Fibroblast of lung (primary cell): ENCODE results near the gene KNDC1. TPM values are rescaled to one million over a fixed set of nuclear protein-coding genes. Genes with fewer than 3 reads are reported as not detected.

ENCODE experiments used
- DNase-seq, 2 donors: peaks; one replicate each; pipeline versions ENCODE4 v3.0.0 to v3.0.0-alpha.2; 2010; ENCODE audit warnings: low read depth in 2 of 2
- H2AFZ ChIP-seq: 2 replicates; pipeline ENCODE4 v1.5.1; 2012; ENCODE audit warnings: low read length, control low read depth, inconsistent platforms
- H3K27ac ChIP-seq: 2 replicates; pipeline ENCODE4 v1.5.1; 2011; ENCODE audit warnings: low read length, control low read depth; ENCODE audit not compliant: insufficient read depth
- H3K27me3 ChIP-seq: 2 replicates; pipeline ENCODE4 v1.5.1; 2011; ENCODE audit warnings: mild to moderate bottlenecking, low read length; ENCODE audit not compliant: control insufficient read depth, insufficient read depth
- H3K36me3 ChIP-seq: 2 replicates; pipeline ENCODE4 v1.5.1; 2011; ENCODE audit warnings: low read length; ENCODE audit not compliant: control insufficient read depth, insufficient read depth
- H3K4me1 ChIP-seq: 2 replicates; pipeline ENCODE4 v1.5.1; 2011; ENCODE audit warnings: low read length; ENCODE audit not compliant: control insufficient read depth, insufficient read depth; ENCODE audit errors: extremely low read depth
- H3K4me2 ChIP-seq: 2 replicates; pipeline ENCODE4 v1.5.1; 2011; ENCODE audit warnings: low read length, control low read depth; ENCODE audit not compliant: insufficient read depth; ENCODE audit errors: extremely low read depth
- H3K4me3 ChIP-seq, 4 experiments: fragments of 200-600 bp in 1 of 4; sonication (generic) in 1 of 4; replicated peaks in 1 of 4; 2 replicates each; pipeline ENCODE4 v1.5.1; 2011 to 2016; ENCODE audit warnings: low read length in 4 of 4, low read depth in 3 of 4, mild to moderate bottlenecking in 3 of 4, control low read depth in 2 of 4, inconsistent platforms in 1 of 4, mixed read lengths in 1 of 4; ENCODE audit not compliant: insufficient read depth in 1 of 4; ENCODE audit errors: control extremely low read depth in 1 of 4
- H3K79me2 ChIP-seq: 2 replicates; pipeline ENCODE4 v1.5.1; 2012; ENCODE audit warnings: mild to moderate bottlenecking, low read length, inconsistent platforms; ENCODE audit not compliant: control insufficient read depth, insufficient read depth
- H3K9ac ChIP-seq: 2 replicates; pipeline ENCODE4 v1.5.1; 2011; ENCODE audit warnings: mild to moderate bottlenecking, low read length, control low read depth; ENCODE audit not compliant: insufficient read depth
- H3K9me3 ChIP-seq: 2 replicates; pipeline ENCODE4 v1.5.1; 2012; ENCODE audit warnings: low read depth, low read length; ENCODE audit not compliant: control insufficient read depth, insufficient read depth
- H4K20me1 ChIP-seq: 2 replicates; pipeline ENCODE4 v1.5.1; 2011; ENCODE audit warnings: low read length; ENCODE audit not compliant: control insufficient read depth, insufficient read depth; ENCODE audit errors: extremely low read depth
- CTCF ChIP-seq, 2 donors: IDR thresholded peaks in 1 of 2; conservative IDR thresholded peaks in 1 of 2; 1 replicate in 1 of 2; 2 replicates in 1 of 2; pipeline ENCODE4 v1.5.1; 2011 to 2012; ENCODE audit warnings: low read length in 2 of 2, control low read depth in 1 of 2, inconsistent platforms in 1 of 2, low read depth in 1 of 2, mild to moderate bottlenecking in 1 of 2
- EZH2 ChIP-seq: IDR thresholded peaks from 2 replicates; pipeline ENCODE4 v1.5.1; 2012; ENCODE audit warnings: low read length, control low read depth, mild to moderate bottlenecking; ENCODE audit errors: missing control alignments
- polyA plus RNA-seq, 2 donors: library from polyadenylated mRNA; depleted of rRNA in 1 of 2; stranded (reverse) in 1 of 2; unstranded in 1 of 2; fragments of >200 nt; gene quantifications; 2 replicates each; pipeline ENCODE4 v1.2.1, GENCODE V29; 2011 to 2012; ENCODE audit warnings: missing spikeins in 1 of 2
- total RNA-seq: library from RNA; depleted of rRNA; stranded (reverse); fragments of >200 nt; gene quantifications from 2 replicates; pipeline ENCODE4 v1.2.1, GENCODE V29; 2014

KNDC1 gene
- total and polyA plus RNA-seq, 2 donors (not counting 1 experiment from before 2014, with no cell fraction given): 0.20 to 0.50 TPM

- Histone ChIP-seq H4K20me1 (no peaks in the 10 kb centered on the region), H3K4me3 (no peak overlapping the region), H3K4me2 (no peak overlapping the region), H3K27ac (no peak overlapping the region), H3K9me3 (no peaks in the 10 kb centered on the region), H3K9ac (no peak overlapping the region), H3K4me1 (peaks cover 4% of the 10 kb centered on the region), H3K27me3 (no peaks in the 10 kb centered on the region), H3K79me2 (no peaks in the 10 kb centered on the region), H2AFZ (no peak overlapping the region), H3K36me3 (no peaks in the 10 kb centered on the region)
- DNase-seq: no peak
- TF ChIP-seq EZH2: no peak
- TF ChIP-seq CTCF (conservative IDR thresholded peaks at IDR 0.05 in 1 of 2, IDR thresholded peaks at IDR 0.05 in 1 of 2; ENCODE audit: low read depth in 1 of 2, low read length in 2 of 2): no peak
These were observed 93.4 kb downstream of the KNDC1 start for GRCh38 chr10:133253361-133253955.

GRCh38 chr10:133254421-133255120 is 94.6 kb downstream of the KNDC1 start:
- TF ChIP-seq CTCF (conservative IDR thresholded peaks at IDR 0.05 in 1 of 2, IDR thresholded peaks at IDR 0.05 in 1 of 2; ENCODE audit: low read depth in 1 of 2, low read length in 2 of 2) (no peak), EZH2 (no peak)
- Histone ChIP-seq H3K27me3 (no peaks in the 10 kb centered on the region), H3K36me3 (no peaks in the 10 kb centered on the region), H2AFZ (no peak overlapping the region), H3K9me3 (no peaks in the 10 kb centered on the region), H3K79me2 (no peaks in the 10 kb centered on the region), H3K27ac (no peak overlapping the region), H3K4me3 (no peak overlapping the region), H3K4me1 (peaks cover 13% of the 10 kb centered on the region), H3K9ac (no peak overlapping the region), H4K20me1 (no peaks in the 10 kb centered on the region), H3K4me2 (no peak overlapping the region)
- no peak for DNase-seq

- Histone ChIP-seq H3K79me2 (no peaks in the 10 kb centered on the region), H3K36me3 (no peaks in the 10 kb centered on the region), H3K4me2 (no peak overlapping the region), H3K27ac (no peak overlapping the region), H2AFZ (no peak overlapping the region), H3K9me3 (no peaks in the 10 kb centered on the region), H3K4me3 (no peak overlapping the region), H3K9ac (no peak overlapping the region), H4K20me1 (no peaks in the 10 kb centered on the region), H3K27me3 (no peaks in the 10 kb centered on the region), H3K4me1 (peaks cover 20% of the 10 kb centered on the region)
- no peak for TF ChIP-seq EZH2
- no peak for TF ChIP-seq CTCF (conservative IDR thresholded peaks at IDR 0.05 in 1 of 2, IDR thresholded peaks at IDR 0.05 in 1 of 2; ENCODE audit: low read depth in 1 of 2, low read length in 2 of 2)
- DNase-seq: no peak
These were observed 95.3 kb downstream of the KNDC1 start for GRCh38 chr10:133255323-133255722.
